Measurements from ENCODE around the gene PGLYRP2.

- no peak for TF ChIP-seq POLR2A (conservative IDR thresholded peaks at IDR 0.05)
- no peak for TF ChIP-seq CTCF (IDR thresholded peaks at IDR 0.05 in 2 of 3, conservative IDR thresholded peaks at IDR 0.05 in 1 of 3; ENCODE audit: insufficient read depth in 2 of 3, low read depth in 1 of 3, low read length in 3 of 3)
Observed at GRCh38 chr19:15443838-15444237, 35.5 kb downstream of the PGLYRP2 start.
